ENCODE results near the gene AGTRAP. TPM values are rescaled to one million over a fixed set of nuclear protein-coding genes. Genes with fewer than 3 reads are reported as not detected.

AGTRAP gene
- total and polyA plus RNA-seq, 2 donors (not counting 1 experiment from before 2014, with no cell fraction given) = 25.5 to 58.8 TPM

- Histone ChIP-seq H3K79me2 (ENCODE audit: control insufficient read depth, insufficient read depth, low read length) (no peaks in the 10 kb centered on the region), H3K36me3 (ENCODE audit: control insufficient read depth, insufficient read depth, low read length) (no peaks in the 10 kb centered on the region), H3K4me2 (ENCODE audit: extremely low read depth, insufficient read depth, low read length) (peak overlapping the region; percentile 25), H3K4me1 (ENCODE audit: control insufficient read depth, extremely low read depth, insufficient read depth, low read length) (peaks cover 8% of the 10 kb centered on the region), H3K4me3 (replicated peaks in 1 of 4; ENCODE audit: control extremely low read depth in 1 of 4, insufficient read depth in 1 of 4, low read depth in 3 of 4, low read length in 4 of 4) (no peak overlapping the region), H3K9ac (ENCODE audit: insufficient read depth, low read length) (no peak overlapping the region), H3K27ac (ENCODE audit: insufficient read depth, low read length) (no peak overlapping the region), H4K20me1 (ENCODE audit: control insufficient read depth, extremely low read depth, insufficient read depth, low read length) (no peaks in the 10 kb centered on the region), H3K9me3 (ENCODE audit: control insufficient read depth, insufficient read depth, low read depth, low read length) (no peaks in the 10 kb centered on the region), H2AFZ (ENCODE audit: low read length) (no peak overlapping the region), H3K27me3 (ENCODE audit: control insufficient read depth, insufficient read depth, low read length) (peaks cover 40% of the 10 kb centered on the region)
- DNase-seq (ENCODE audit: low read depth in 2 of 2) = no peak
- TF ChIP-seq EZH2 (IDR thresholded peaks at IDR 0.05; ENCODE audit: low read length, missing control alignments) = peak; percentile 97
- TF ChIP-seq CTCF (conservative IDR thresholded peaks at IDR 0.05 in 1 of 2, IDR thresholded peaks at IDR 0.05 in 1 of 2; ENCODE audit: low read depth in 1 of 2, low read length in 2 of 2) = no peak
Observed at GRCh38 chr1:11691928-11692711, 43.8 kb upstream of the AGTRAP start.

GRCh38 chr1:11693024-11693590 lies 42.8 kb upstream of the AGTRAP start:
- no peak overlapping the region for H2AFZ ChIP-seq (ENCODE audit: low read length)
- H3K27ac ChIP-seq (ENCODE audit: insufficient read depth, low read length) = no peak overlapping the region

More at GRCh38 chr1:11693024-11693590, 42.8 kb upstream of the AGTRAP start:
- Histone ChIP-seq H3K4me3 (replicated peaks in 1 of 4; ENCODE audit: control extremely low read depth in 1 of 4, insufficient read depth in 1 of 4, low read depth in 3 of 4, low read length in 4 of 4) (no peak overlapping the region), H3K9me3 (ENCODE audit: control insufficient read depth, insufficient read depth, low read depth, low read length) (no peaks in the 10 kb centered on the region), H3K36me3 (ENCODE audit: control insufficient read depth, insufficient read depth, low read length) (no peaks in the 10 kb centered on the region), H3K9ac (ENCODE audit: insufficient read depth, low read length) (no peak overlapping the region), H3K4me2 (ENCODE audit: extremely low read depth, insufficient read depth, low read length) (peak overlapping the region; percentile 32), H3K27me3 (ENCODE audit: control insufficient read depth, insufficient read depth, low read length) (peaks cover 40% of the 10 kb centered on the region), H3K4me1 (ENCODE audit: control insufficient read depth, extremely low read depth, insufficient read depth, low read length) (peaks cover 8% of the 10 kb centered on the region), H3K79me2 (ENCODE audit: control insufficient read depth, insufficient read depth, low read length) (no peaks in the 10 kb centered on the region), H4K20me1 (ENCODE audit: control insufficient read depth, extremely low read depth, insufficient read depth, low read length) (no peaks in the 10 kb centered on the region)
- DNase-seq (ENCODE audit: low read depth in 2 of 2) = peak; percentile 73 to 87
- TF ChIP-seq EZH2 (IDR thresholded peaks at IDR 0.05; ENCODE audit: low read length, missing control alignments) = no peak
- TF ChIP-seq CTCF (conservative IDR thresholded peaks at IDR 0.05 in 1 of 2, IDR thresholded peaks at IDR 0.05 in 1 of 2; ENCODE audit: low read depth in 1 of 2, low read length in 2 of 2) = no peak

Measured in fibroblast of lung (primary cell).